HG03575 (cell line): ENCODE measurements around the gene YAP1.
"Not testable (repeated sequence)": the region's sequence is repeated elsewhere in the genome, so short reads cannot be mapped to it uniquely, and the experiment has no call there.

Source experiments
- ATAC-seq: cut with Tn5 transposase; IDR thresholded peaks from one replicate; pipeline ENCODE4 v1.9.1; 2021; ENCODE audit not compliant: unreplicated experiment, insufficient number of reproducible peaks, low FRiP score; ENCODE audit errors: extremely low read depth

The YAP1 gene

GRCh38 chr11:102192349-102193066 is 82.3 kb downstream of the YAP1 start:
- no peak for ATAC-seq

GRCh38 chr11:102194257-102194656 is 84.0 kb downstream of the YAP1 start:
- no peak for ATAC-seq

GRCh38 chr11:102194990-102195389 is 84.7 kb downstream of the YAP1 start:
- no peak for ATAC-seq

GRCh38 chr11:102196351-102196750 is 86.1 kb downstream of the YAP1 start:
- no peak for ATAC-seq

GRCh38 chr11:102196816-102197215 is 86.6 kb downstream of the YAP1 start:
- no peak for ATAC-seq

- no peak for ATAC-seq
Observed at GRCh38 chr11:102197670-102198139, 87.5 kb downstream of the YAP1 start.

GRCh38 chr11:102199673-102200072 is 89.4 kb downstream of the YAP1 start:
- ATAC-seq, result no peak

- ATAC-seq, result not testable (repeated sequence)
Observed at GRCh38 chr11:102200325-102200724, 90.1 kb downstream of the YAP1 start.

GRCh38 chr11:102201776-102202175 is 91.5 kb downstream of the YAP1 start:
- no peak for ATAC-seq

- no peak for ATAC-seq
Observed at GRCh38 chr11:102202972-102203371, 92.7 kb downstream of the YAP1 start.

- ATAC-seq, result no peak
Observed at GRCh38 chr11:102204174-102204573, 93.9 kb downstream of the YAP1 start.

GRCh38 chr11:102205805-102206204 is 95.6 kb downstream of the YAP1 start:
- no peak for ATAC-seq

- no peak for ATAC-seq
Observed at GRCh38 chr11:102208835-102209234, 98.6 kb downstream of the YAP1 start.

- ATAC-seq, result no peak
Observed at GRCh38 chr11:102214623-102215022, 104.4 kb downstream of the YAP1 start.

GRCh38 chr11:102216433-102217075 is 106.3 kb downstream of the YAP1 start:
- ATAC-seq, result no peak

GRCh38 chr11:102220728-102221467 is 110.7 kb downstream of the YAP1 start:
- ATAC-seq, result no peak

GRCh38 chr11:102223859-102224258 is 113.6 kb downstream of the YAP1 start:
- ATAC-seq, result no peak

GRCh38 chr11:102225689-102226568 is 115.7 kb downstream of the YAP1 start:
- ATAC-seq, result no peak
